Measurements from ENCODE around the gene HSD17B3.

DNA sequence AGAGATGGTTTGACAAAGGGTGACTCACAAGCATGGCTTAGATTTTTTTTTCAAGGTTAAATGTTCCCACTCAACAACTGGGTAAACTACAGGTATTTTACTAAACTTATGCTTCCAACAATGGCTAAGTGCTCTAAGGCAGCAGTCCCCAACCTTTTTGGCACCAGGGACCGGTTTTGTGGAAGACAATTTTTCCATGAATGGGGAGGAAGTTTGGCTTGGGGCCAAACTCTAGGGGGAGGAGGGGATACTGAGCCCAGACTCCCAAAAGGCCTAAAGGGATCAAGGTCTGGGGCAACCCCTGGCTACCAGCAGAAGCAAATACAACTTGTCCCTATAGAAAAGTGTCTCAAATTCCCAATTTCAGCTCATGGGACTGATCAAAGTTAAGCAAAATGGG, 32.0 kb upstream of the HSD17B3 start:
- TF ChIP-seq, protein P1, sequence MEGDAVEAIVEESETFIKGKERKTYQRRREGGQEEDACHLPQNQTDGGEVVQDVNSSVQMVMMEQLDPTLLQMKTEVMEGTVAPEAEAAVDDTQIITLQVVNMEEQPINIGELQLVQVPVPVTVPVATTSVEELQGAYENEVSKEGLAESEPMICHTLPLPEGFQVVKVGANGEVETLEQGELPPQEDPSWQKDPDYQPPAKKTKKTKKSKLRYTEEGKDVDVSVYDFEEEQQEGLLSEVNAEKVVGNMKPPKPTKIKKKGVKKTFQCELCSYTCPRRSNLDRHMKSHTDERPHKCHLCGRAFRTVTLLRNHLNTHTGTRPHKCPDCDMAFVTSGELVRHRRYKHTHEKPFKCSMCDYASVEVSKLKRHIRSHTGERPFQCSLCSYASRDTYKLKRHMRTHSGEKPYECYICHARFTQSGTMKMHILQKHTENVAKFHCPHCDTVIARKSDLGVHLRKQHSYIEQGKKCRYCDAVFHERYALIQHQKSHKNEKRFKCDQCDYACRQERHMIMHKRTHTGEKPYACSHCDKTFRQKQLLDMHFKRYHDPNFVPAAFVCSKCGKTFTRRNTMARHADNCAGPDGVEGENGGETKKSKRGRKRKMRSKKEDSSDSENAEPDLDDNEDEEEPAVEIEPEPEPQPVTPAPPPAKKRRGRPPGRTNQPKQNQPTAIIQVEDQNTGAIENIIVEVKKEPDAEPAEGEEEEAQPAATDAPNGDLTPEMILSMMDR (conservative IDR thresholded peaks at IDR 0.05): no peak
- TF ChIP-seq ZFX (IDR thresholded peaks at IDR 0.05): no peak
